Esophagus squamous epithelium (tissue), 5 donors: Measurements from ENCODE around the gene TBCCD1. TPM values are rescaled to one million over a fixed set of nuclear protein-coding genes. Genes with fewer than 3 reads are reported as not detected.

Source experiments
- DNase-seq: peaks from one replicate; lab custom pipeline; 2025; lab: John Stamatoyannopoulos, UW
- H3K27ac ChIP-seq, 4 donors: fragments of 200-600 bp; sonication (generic); one replicate each; pipeline ENCODE4 v1.5.1; 2016 to 2019; ENCODE audit warnings: mild to moderate bottlenecking in 1 of 4
- H3K27me3 ChIP-seq, 4 donors: fragments of 200-600 bp; sonication (generic); 1 replicate in 3 of 4; 2 replicates in 1 of 4; pipeline versions ENCODE4 v1.5.1 to v1.6.0; 2017 to 2021; ENCODE audit warnings: antibody characterized with exemption in 1 of 4
- H3K36me3 ChIP-seq, 3 donors: fragments of 200-600 bp; sonication (generic); one replicate each; pipeline ENCODE4 v1.5.1; 2016 to 2019
- H3K4me1 ChIP-seq, 3 donors: fragments of 200-600 bp; sonication (generic); one replicate each; pipeline ENCODE4 v1.5.1; 2017 to 2019
- H3K4me3 ChIP-seq, 4 donors: fragments of 200-600 bp; sonication (generic); 1 replicate in 3 of 4; 2 replicates in 1 of 4; pipeline ENCODE4 v1.5.1; 2016 to 2019; ENCODE audit warnings: mild to moderate bottlenecking in 2 of 4, moderate library complexity in 1 of 4
- H3K9me3 ChIP-seq, 3 donors: fragments of 200-600 bp; sonication (generic); one replicate each; pipeline ENCODE4 v1.5.1; 2016 to 2019
- CTCF ChIP-seq, 6 experiments: fragments of 450-650 bp in 4 of 6; fragments of 200-600 bp in 2 of 6; sonication (generic) in 2 of 6; IDR thresholded peaks; one replicate each; pipeline ENCODE4 v1.5.1; 2016 to 2019; ENCODE audit warnings: antibody characterized with exemption in 6 of 6, mild to moderate bottlenecking in 4 of 6, moderate library complexity in 4 of 6
- POLR2A ChIP-seq, 4 donors: fragments of 450-650 bp; IDR thresholded peaks; one replicate each; pipeline ENCODE4 v1.6.1; 2017; ENCODE audit warnings: antibody characterized with exemption in 4 of 4, mild to moderate bottlenecking in 4 of 4, moderate library complexity in 3 of 4
- WGBS, 2 donors: methylation state at CpG; one replicate each; pipeline ENCODE4 v1.1.5; 2018; 5-methylcytosine and 5-hydroxymethylcytosine counted together
- intact Hi-C: fragments of 100-400 bp; cut with DNase I; formaldehyde crosslinking; loops from one replicate; pipeline ENCODE4 v1.15.0; 2022
- total RNA-seq, 4 donors: library from RNA; depleted of rRNA; stranded (reverse); fragments of >200 nt; gene quantifications; one replicate each; pipeline ENCODE4 v1.1.0, GENCODE V29; 2016
- donor health status: DM: yes; HTN: yes; CAD: no.

TBCCD1 gene
- total RNA-seq, 4 donors from 2014 or later = 6.9 to 10.5 (median 7.9) TPM

GRCh38 chr3:186513386-186513785 lies 53.8 kb downstream of the TBCCD1 start:
- 52 to 71% methylated on average over 5 of the region's 5 CpGs for WGBS, 2 donors
- no peak for DNase-seq
- Histone ChIP-seq H3K27me3 (peaks cover 0 to 51% (median 0%) of the 10 kb centered on the region in 4 donors), H3K27ac (no peak overlapping the region), H3K36me3 (no peaks in the 10 kb centered on the region), H3K9me3 (peaks cover 0 to 5% (median 4%) of the 10 kb centered on the region in 3 donors), H3K4me3 (no peak overlapping the region), H3K4me1 (no peaks in the 10 kb centered on the region)
- TF ChIP-seq CTCF (IDR thresholded peaks at IDR 0.05) (no peak), POLR2A (IDR thresholded peaks at IDR 0.05) (no peak)
- intact Hi-C loops = no loop called here

- TF ChIP-seq CTCF (IDR thresholded peaks at IDR 0.05) (no peak), POLR2A (IDR thresholded peaks at IDR 0.05) (no peak)
- Histone ChIP-seq H3K36me3 (no peaks in the 10 kb centered on the region), H3K9me3 (peaks cover 0 to 5% (median 4%) of the 10 kb centered on the region in 3 donors), H3K4me3 (no peak overlapping the region), H3K4me1 (no peaks in the 10 kb centered on the region), H3K27me3 (peaks cover 0 to 44% (median 0%) of the 10 kb centered on the region in 4 donors), H3K27ac (no peak overlapping the region)
- intact Hi-C loops = no loop called here
- 53 to 54% methylated on average over 9 of the region's 9 CpGs for WGBS, 2 donors
- no peak for DNase-seq
Measured at GRCh38 chr3:186512570-186513302, 54.4 kb downstream of the TBCCD1 start.

- Histone ChIP-seq H3K36me3 (no peaks in the 10 kb centered on the region), H3K4me1 (no peaks in the 10 kb centered on the region), H3K27ac (no peak overlapping the region), H3K9me3 (peaks cover 0 to 3% (median 2%) of the 10 kb centered on the region in 3 donors), H3K4me3 (no peak overlapping the region), H3K27me3 (peaks cover 0 to 40% (median 0%) of the 10 kb centered on the region in 4 donors)
- WGBS, 2 donors = 61 to 68% methylated on average over 5 of the region's 5 CpGs
- TF ChIP-seq CTCF (IDR thresholded peaks at IDR 0.05) (no peak), POLR2A (IDR thresholded peaks at IDR 0.05) (no peak)
- intact Hi-C loops = no loop called here
- DNase-seq = no peak
Measured at GRCh38 chr3:186511702-186512101, 55.4 kb downstream of the TBCCD1 start.

- H3K36me3 ChIP-seq = no peaks in the 10 kb centered on the region
- 68 to 87% methylated on average over 4 of the region's 4 CpGs for WGBS, 2 donors
- no peaks in the 10 kb centered on the region for H3K4me1 ChIP-seq
- DNase-seq = no peak
- no peaks in the 10 kb centered on the region for H3K9me3 ChIP-seq
- peaks cover 0 to 40% (median 0%) of the 10 kb centered on the region in 4 donors for H3K27me3 ChIP-seq
- H3K4me3 ChIP-seq = no peak overlapping the region
- intact Hi-C loops = no loop called here
- H3K27ac ChIP-seq = no peak overlapping the region
- no peak for TF ChIP-seq POLR2A (IDR thresholded peaks at IDR 0.05)
- TF ChIP-seq CTCF (IDR thresholded peaks at IDR 0.05) = no peak
Measured at GRCh38 chr3:186511245-186511644, 55.9 kb downstream of the TBCCD1 start.

- TF ChIP-seq POLR2A (IDR thresholded peaks at IDR 0.05) (no peak), CTCF (IDR thresholded peaks at IDR 0.05) (no peak)
- no peak overlapping the region for H3K27ac ChIP-seq
- H3K36me3 ChIP-seq = no peaks in the 10 kb centered on the region
- H3K4me1 ChIP-seq = no peaks in the 10 kb centered on the region
- intact Hi-C loops = no loop called here
- peaks cover 0 to 34% (median 0%) of the 10 kb centered on the region in 4 donors for H3K27me3 ChIP-seq
- 42 to 57% methylated on average over 8 to 9 of the region's 9 CpGs for WGBS, 2 donors
- no peak overlapping the region for H3K4me3 ChIP-seq
- DNase-seq = no peak
- no peaks in the 10 kb centered on the region for H3K9me3 ChIP-seq
Measured at GRCh38 chr3:186510374-186511079, 56.6 kb downstream of the TBCCD1 start.
